CD4-positive, alpha-beta T cell (primary cell): Measurements from ENCODE around the gene FARS2. TPM values are rescaled to one million over a fixed set of nuclear protein-coding genes. Genes with fewer than 3 reads are reported as not detected.

Experiments
- ATAC-seq: fragments of 200-7000 bp; cut with Tn5 transposase; one replicate; pipeline ENCODE4 v1.10.0; 2022; ENCODE audit warnings: mild to moderate bottlenecking; ENCODE audit not compliant: poor library complexity
- CTCF ChIA-PET: fragments of 350-600 bp; sonication (Branson Sonifier 250); formaldehyde crosslinking; loops from one replicate; lab custom pipeline; 2021; ENCODE audit warnings: antibody characterized with exemption, inconsistent platforms; lab: Charles Lee
- POLR2A ChIA-PET: fragments of 350-600 bp; sonication (Branson Sonifier 250); formaldehyde crosslinking; loops from one replicate; lab custom pipeline; 2021; ENCODE audit warnings: antibody characterized with exemption, inconsistent platforms; lab: Charles Lee
- DNase-seq, 14 experiments: peaks; one replicate each; pipeline ENCODE4 v3.0.0-alpha.2; 2013 to 2020; ENCODE audit warnings: mixed read lengths in 2 of 14
- H3K27ac ChIP-seq, 2 donors: one replicate each; pipeline versions ENCODE4 v1.5.1 to v1.7.0; 2013; ENCODE audit warnings: low read length in 2 of 2, low read depth in 1 of 2, mild to moderate bottlenecking in 1 of 2
- H3K27me3 ChIP-seq, 2 experiments: 1 replicate in 1 of 2; 2 replicates in 1 of 2; pipeline versions ENCODE4 v1.6.1 to v1.7.0; 2013; ENCODE audit warnings: low read length in 2 of 2, control low read depth in 1 of 2, mild to moderate bottlenecking in 1 of 2, moderate library complexity in 1 of 2; ENCODE audit not compliant: insufficient read depth in 2 of 2, control insufficient read depth in 1 of 2
- H3K36me3 ChIP-seq: one replicate; pipeline ENCODE4 v1.6.1; 2013; ENCODE audit warnings: low read length, control low read depth; ENCODE audit not compliant: insufficient read depth
- H3K4me1 ChIP-seq: one replicate; pipeline ENCODE4 v1.6.1; 2013; ENCODE audit warnings: low read length, control low read depth; ENCODE audit not compliant: insufficient read depth
- H3K4me3 ChIP-seq: one replicate; pipeline ENCODE4 v1.5.1; 2013; ENCODE audit warnings: mild to moderate bottlenecking, low read length, moderate library complexity
- H3K9me3 ChIP-seq, 2 experiments: 1 replicate in 1 of 2; 2 replicates in 1 of 2; pipeline versions ENCODE4 v1.6.1 to v1.7.0; 2013; ENCODE audit warnings: low read length in 2 of 2, mild to moderate bottlenecking in 2 of 2, control low read depth in 1 of 2, moderate library complexity in 1 of 2; ENCODE audit not compliant: control insufficient read depth in 1 of 2, insufficient read depth in 1 of 2
- H3K27ac Mint-ChIP-seq: one replicate; pipeline ENCODE4 v1.8.0; 2020; ENCODE audit warnings: mixed read lengths
- H3K27me3 Mint-ChIP-seq: one replicate; pipeline ENCODE4 v1.8.0; 2021; ENCODE audit warnings: mixed read lengths
- H3K36me3 Mint-ChIP-seq: one replicate; pipeline ENCODE4 v1.8.0; 2021; ENCODE audit warnings: low read depth, mixed read lengths
- H3K4me1 Mint-ChIP-seq: one replicate; pipeline ENCODE4 v1.8.0; 2021; ENCODE audit warnings: low read depth, mixed read lengths
- H3K4me3 Mint-ChIP-seq: one replicate; pipeline ENCODE4 v1.8.0; 2020; ENCODE audit warnings: mild to moderate bottlenecking, mixed read lengths
- H3K9me3 Mint-ChIP-seq: one replicate; pipeline ENCODE4 v1.8.0; 2020; ENCODE audit warnings: mixed read lengths
- CTCF ChIP-seq: fragments of 200-600 bp; IDR thresholded peaks from one replicate; pipeline ENCODE4 v1.8.0; 2022; ENCODE audit warnings: antibody characterized with exemption, mild to moderate bottlenecking
- intact Hi-C, 2 experiments: fragments of 100-400 bp; cut with DNase I in 1 of 2; cut with micrococcal nuclease in 1 of 2; formaldehyde crosslinking; loops; one replicate each; pipeline versions ENCODE4 v1.15.1 to v1.9.0; 2023 to 2025; cut with DNase I, micrococcal nuclease
- total RNA-seq, 174 experiments: library from RNA in 2 of 174; stranded (reverse) in 2 of 174; gene quantifications; one replicate each; pipeline ENCODE4 v1.2.3 and lab custom pipeline; 2021 to 2026

Gene FARS2
- total RNA-seq, 2 experiments from 2014 or later: 12.6 to 12.8 TPM

- peaks cover 13% of the 10 kb centered on the region for H3K4me1 ChIP-seq
- Mint-ChIP-seq H3K9me3 (no peaks in the 10 kb centered on the region), H3K4me3 (peak overlapping the region; percentile 98), H3K27me3 (no peaks in the 10 kb centered on the region), H3K36me3 (peaks cover 47% of the 10 kb centered on the region), H3K27ac (peak overlapping the region; percentile 100), H3K4me1 (peaks cover 38% of the 10 kb centered on the region)
- intact Hi-C loops: loop anchor here (2.0 to 10.0 kb wide), 6 partner anchors 85 to 1125 kb away; partner anchors contain the start of genes CDYL (in 1 of the 2), ECI2 (in 1 of the 2) and NRN1 (in 1 of the 2)
- no peak for TF ChIP-seq CTCF
- CTCF ChIA-PET: interaction anchor here (1.1 to 2.1 kb wide), 3 partner anchors 11 to 116 kb away, joined by 3 to 7 read pairs (median 4); no protein-coding TSS in a partner anchor
- no peaks in the 10 kb centered on the region for H3K9me3 ChIP-seq
- H3K36me3 ChIP-seq: no peaks in the 10 kb centered on the region
- peak overlapping the region; percentile 76 to 98 for H3K27ac ChIP-seq
- DNase-seq (peak in 13 of 14 experiments; percentile 58 to 90 (median 72)), ATAC-seq (peak; percentile 65)
- POLR2A ChIA-PET: interaction anchor here (0.6 to 4.0 kb wide), 11 partner anchors 30 to 1399 kb away, joined by 3 to 74 read pairs (median 4); partner anchors contain the start of gene RPP40
- H3K4me3 ChIP-seq: peak overlapping the region; percentile 86
- H3K27me3 ChIP-seq: no peaks in the 10 kb centered on the region
Measured at GRCh38 chr6:5260111-5260620, 1.1 kb upstream of the FARS2 start.

- Histone ChIP-seq H3K36me3 (no peaks in the 10 kb centered on the region), H3K4me3 (peak overlapping the region; percentile 86), H3K4me1 (peaks cover 13% of the 10 kb centered on the region), H3K9me3 (no peaks in the 10 kb centered on the region), H3K27ac (peak overlapping the region; percentile 98), H3K27me3 (no peaks in the 10 kb centered on the region)
- peaks cover 42% of the 10 kb centered on the region for H3K4me1 Mint-ChIP-seq
- ChIA-PET CTCF (interaction anchor here (0.7 to 2.1 kb wide), 5 partner anchors 9 to 118 kb away, joined by 3 to 7 read pairs (median 3); no protein-coding TSS in a partner anchor), POLR2A (interaction anchor here (1.2 to 4.0 kb wide), 9 partner anchors 9 to 1398 kb away, joined by 3 to 74 read pairs (median 8); partner anchors contain the start of genes ECI2 and RPP40)
- ATAC-seq (no peak), DNase-seq (no peak)
- H3K36me3 Mint-ChIP-seq: peaks cover 46% of the 10 kb centered on the region
- no peaks in the 10 kb centered on the region for H3K27me3 Mint-ChIP-seq
- no peaks in the 10 kb centered on the region for H3K9me3 Mint-ChIP-seq
- no peak for TF ChIP-seq CTCF
- peak overlapping the region; percentile 98 for H3K4me3 Mint-ChIP-seq
- H3K27ac Mint-ChIP-seq: peak overlapping the region; percentile 100
- intact Hi-C loops: loop anchor here (1.0 to 10.0 kb wide), 7 partner anchors 87 to 1127 kb away; partner anchors contain the start of genes CDYL (in 1 of the 2), ECI2 (in 1 of the 2) and NRN1 (in 1 of the 2)
Measured at GRCh38 chr6:5261545-5262109, 314 bp downstream of the FARS2 start.

GRCh38 chr6:5266423-5266822, 5.1 kb downstream of the FARS2 start:
- no peak for TF ChIP-seq CTCF
- Mint-ChIP-seq H3K36me3 (peaks cover 41% of the 10 kb centered on the region), H3K27me3 (no peaks in the 10 kb centered on the region), H3K27ac (no peak overlapping the region), H3K4me1 (peaks cover 31% of the 10 kb centered on the region), H3K9me3 (no peaks in the 10 kb centered on the region), H3K4me3 (no peak overlapping the region)
- H3K36me3 ChIP-seq: peaks cover 5% of the 10 kb centered on the region
- intact Hi-C loops: loop anchor here in 1 of 2 experiments (10.0 kb wide), 1 partner anchor 1132 kb away; the partner anchor contains the start of gene ECI2
- ChIA-PET CTCF (interaction anchor here (2.0 kb wide), 1 partner anchor 37 kb away, joined by 8 read pairs; no protein-coding TSS in a partner anchor), POLR2A (no interaction called here)
- no peak overlapping the region for H3K4me3 ChIP-seq
- H3K27ac ChIP-seq: no peak overlapping the region
- no peaks in the 10 kb centered on the region for H3K27me3 ChIP-seq
- no peaks in the 10 kb centered on the region for H3K9me3 ChIP-seq
- no peak for ATAC-seq
- peaks cover 8% of the 10 kb centered on the region for H3K4me1 ChIP-seq
- no peak for DNase-seq
